HepG2 (cell line): ENCODE data around the gene KCNAB2. TPM values are rescaled to one million over a fixed set of nuclear protein-coding genes. Genes with fewer than 3 reads are reported as not detected.

Source experiments
- DMAP1 ChIP-seq: IDR thresholded peaks from 2 replicates; pipeline ENCODE4 v1.6.1; 2016
- DZIP1 ChIP-seq: sonication (generic); formaldehyde crosslinking; IDR thresholded peaks from 2 replicates; pipeline ENCODE4 v1.5.0; 2020; ENCODE audit warnings: mild to moderate bottlenecking, missing genetic modification reagents
- KAT2B ChIP-seq: fragments of 150-350 bp; IDR thresholded peaks from 2 replicates; pipeline ENCODE4 v1.6.1; 2014; ENCODE audit warnings: low read depth, low read length, borderline replicate concordance
- KDM2A ChIP-seq: sonication (generic); formaldehyde crosslinking; IDR thresholded peaks from 2 replicates; pipeline ENCODE4 v1.4.0; 2020; ENCODE audit warnings: low read depth, missing genetic modification reagents, borderline replicate concordance
- KLF16 ChIP-seq, 2 experiments: sonication (generic) in 1 of 2; formaldehyde crosslinking in 1 of 2; IDR thresholded peaks; 2 replicates each; pipeline versions ENCODE4 v1.6.1 to v1.8.0; 2016 to 2023; ENCODE audit warnings: missing genetic modification reagents in 2 of 2, missing compliant biosample characterization in 1 of 2
- NBN ChIP-seq: fragments of 450-650 bp; conservative IDR thresholded peaks from 2 replicates; pipeline ENCODE4 v1.6.1; 2017
- ZFP37 ChIP-seq: sonication (generic); formaldehyde crosslinking; IDR thresholded peaks from 2 replicates; pipeline ENCODE4 v1.4.0; 2020; ENCODE audit warnings: missing genetic modification reagents, borderline replicate concordance
- ZMYM2 ChIP-seq: sonication (generic); formaldehyde crosslinking; IDR thresholded peaks from 2 replicates; pipeline ENCODE4 v1.8.0; 2022; ENCODE audit warnings: mild to moderate bottlenecking, missing genetic modification reagents
- ZNF138 ChIP-seq: sonication (generic); formaldehyde crosslinking; IDR thresholded peaks from 2 replicates; pipeline ENCODE4 v1.5.0; 2020; ENCODE audit warnings: mild to moderate bottlenecking, low read depth, missing genetic modification reagents
- ZNF263 ChIP-seq: sonication (generic); formaldehyde crosslinking; IDR thresholded peaks from 2 replicates; pipeline ENCODE4 v1.4.0; 2020; ENCODE audit warnings: missing genetic modification reagents
- ZNF512 ChIP-seq: sonication (generic); formaldehyde crosslinking; IDR thresholded peaks from 2 replicates; pipeline ENCODE4 v1.4.0; 2020; ENCODE audit warnings: mild to moderate bottlenecking, missing genetic modification reagents
- ZNF607 ChIP-seq: sonication (generic); formaldehyde crosslinking; IDR thresholded peaks from 2 replicates; pipeline ENCODE4 v1.5.1; 2020; ENCODE audit warnings: missing genetic modification reagents, mild to moderate bottlenecking, borderline replicate concordance
- ZNF788 ChIP-seq: sonication (generic); formaldehyde crosslinking; IDR thresholded peaks from 2 replicates; pipeline ENCODE4 v1.5.0; 2020; ENCODE audit warnings: mild to moderate bottlenecking, missing genetic modification reagents, borderline replicate concordance
- ZNF879 ChIP-seq: sonication (generic); formaldehyde crosslinking; IDR thresholded peaks from 2 replicates; pipeline ENCODE4 v1.8.1; 2023; ENCODE audit warnings: missing genetic modification reagents
- ZSCAN20 ChIP-seq: sonication (generic); formaldehyde crosslinking; IDR thresholded peaks from 2 replicates; pipeline ENCODE4 v1.4.0; 2020; ENCODE audit warnings: missing genetic modification reagents, mild to moderate bottlenecking, borderline replicate concordance
- polyA plus RNA-seq, 8 experiments: library from polyadenylated mRNA; depleted of rRNA in 3 of 8; stranded (reverse) in 7 of 8; unstranded in 1 of 8; fragments of >200 nt; fragmentation: Illumina TruSeq in 4 of 8; extraction: Trizol in 4 of 8; gene quantifications; 2 replicates each; pipeline versions ENCODE4 v1.2.1 to v1.2.3, GENCODE V29; 2011 to 2016; ENCODE audit warnings: low read depth in 4 of 8, missing spikeins in 1 of 8, mixed read lengths in 1 of 8; ENCODE audit not compliant: insufficient read depth in 1 of 8
- total RNA-seq, 5 experiments: library from RNA; depleted of rRNA; stranded (reverse); fragments of >200 nt; fragmentation: Illumina TruSeq; extraction: Trizol; gene quantifications; 2 replicates each; pipeline ENCODE4 v1.2.3, GENCODE V29; 2016; ENCODE audit warnings: low read depth in 1 of 5
- TF ChIP-seq, protein P1 (sequence below): sonication (generic); formaldehyde crosslinking; conservative IDR thresholded peaks from 2 replicates; pipeline ENCODE4 v1.8.0; 2022; ENCODE audit warnings: mild to moderate bottlenecking, moderate library complexity, missing genetic modification reagents
- TF ChIP-seq, protein P2 (sequence below): sonication (generic); formaldehyde crosslinking; IDR thresholded peaks from 2 replicates; pipeline ENCODE4 v1.4.0; 2020; ENCODE audit warnings: missing genetic modification reagents

The KCNAB2 gene
- total and polyA plus RNA-seq, 2 of the 13 experiments (the other 11 are each of a cell fraction or from before 2014, with no cell fraction given), result 6.2 to 8.8 TPM

GRCh38 chr1:6026095-6026809 lies 19.4 kb upstream of the KCNAB2 start (continued):
- TF ChIP-seq NBN (no peak), KLF16 (CRISPR knock-in tag; IDR thresholded peaks at IDR 0.05) (0 out of 4 replicates have a peak, but pooled peaks of 1 of the 2 experiments have one; percentile 42), ZSCAN20 (peak; percentile 57; the same call in 1 of the 2 replicates), ZMYM2 (CRISPR knock-in tag) (peak; percentile 24; the same call in 1 of the 2 replicates), ZNF879 (CRISPR knock-in tag) (no peak), ZFP37 (CRISPR knock-in tag) (peak; percentile 77; the same call in 1 of the 2 replicates), KAT2B (no peak), ZNF138 (CRISPR knock-in tag) (no peak), DMAP1 (0 out of 2 replicates have a peak, but pooled peaks have one; percentile 25), ZNF607 (CRISPR knock-in tag) (peak; percentile 91; the same call in 1 of the 2 replicates), KDM2A (peak; percentile 76), DZIP1 (CRISPR knock-in tag) (0 out of 2 replicates have a peak, but pooled peaks have one; percentile 37), ZNF263 (CRISPR knock-in tag) (peak; percentile 66), ZNF788 (CRISPR knock-in tag) (no peak), ZNF512 (CRISPR knock-in tag) (no peak)
- TF ChIP-seq, protein P1, sequence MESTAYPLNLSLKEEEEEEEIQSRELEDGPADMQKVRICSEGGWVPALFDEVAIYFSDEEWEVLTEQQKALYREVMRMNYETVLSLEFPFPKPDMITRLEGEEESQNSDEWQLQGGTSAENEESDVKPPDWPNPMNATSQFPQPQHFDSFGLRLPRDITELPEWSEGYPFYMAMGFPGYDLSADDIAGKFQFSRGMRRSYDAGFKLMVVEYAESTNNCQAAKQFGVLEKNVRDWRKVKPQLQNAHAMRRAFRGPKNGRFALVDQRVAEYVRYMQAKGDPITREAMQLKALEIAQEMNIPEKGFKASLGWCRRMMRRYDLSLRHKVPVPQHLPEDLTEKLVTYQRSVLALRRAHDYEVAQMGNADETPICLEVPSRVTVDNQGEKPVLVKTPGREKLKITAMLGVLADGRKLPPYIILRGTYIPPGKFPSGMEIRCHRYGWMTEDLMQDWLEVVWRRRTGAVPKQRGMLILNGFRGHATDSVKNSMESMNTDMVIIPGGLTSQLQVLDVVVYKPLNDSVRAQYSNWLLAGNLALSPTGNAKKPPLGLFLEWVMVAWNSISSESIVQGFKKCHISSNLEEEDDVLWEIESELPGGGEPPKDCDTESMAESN (CRISPR knock-in tag), result no peak; the same call in 1 of the 2 replicates
- TF ChIP-seq, protein P2, sequence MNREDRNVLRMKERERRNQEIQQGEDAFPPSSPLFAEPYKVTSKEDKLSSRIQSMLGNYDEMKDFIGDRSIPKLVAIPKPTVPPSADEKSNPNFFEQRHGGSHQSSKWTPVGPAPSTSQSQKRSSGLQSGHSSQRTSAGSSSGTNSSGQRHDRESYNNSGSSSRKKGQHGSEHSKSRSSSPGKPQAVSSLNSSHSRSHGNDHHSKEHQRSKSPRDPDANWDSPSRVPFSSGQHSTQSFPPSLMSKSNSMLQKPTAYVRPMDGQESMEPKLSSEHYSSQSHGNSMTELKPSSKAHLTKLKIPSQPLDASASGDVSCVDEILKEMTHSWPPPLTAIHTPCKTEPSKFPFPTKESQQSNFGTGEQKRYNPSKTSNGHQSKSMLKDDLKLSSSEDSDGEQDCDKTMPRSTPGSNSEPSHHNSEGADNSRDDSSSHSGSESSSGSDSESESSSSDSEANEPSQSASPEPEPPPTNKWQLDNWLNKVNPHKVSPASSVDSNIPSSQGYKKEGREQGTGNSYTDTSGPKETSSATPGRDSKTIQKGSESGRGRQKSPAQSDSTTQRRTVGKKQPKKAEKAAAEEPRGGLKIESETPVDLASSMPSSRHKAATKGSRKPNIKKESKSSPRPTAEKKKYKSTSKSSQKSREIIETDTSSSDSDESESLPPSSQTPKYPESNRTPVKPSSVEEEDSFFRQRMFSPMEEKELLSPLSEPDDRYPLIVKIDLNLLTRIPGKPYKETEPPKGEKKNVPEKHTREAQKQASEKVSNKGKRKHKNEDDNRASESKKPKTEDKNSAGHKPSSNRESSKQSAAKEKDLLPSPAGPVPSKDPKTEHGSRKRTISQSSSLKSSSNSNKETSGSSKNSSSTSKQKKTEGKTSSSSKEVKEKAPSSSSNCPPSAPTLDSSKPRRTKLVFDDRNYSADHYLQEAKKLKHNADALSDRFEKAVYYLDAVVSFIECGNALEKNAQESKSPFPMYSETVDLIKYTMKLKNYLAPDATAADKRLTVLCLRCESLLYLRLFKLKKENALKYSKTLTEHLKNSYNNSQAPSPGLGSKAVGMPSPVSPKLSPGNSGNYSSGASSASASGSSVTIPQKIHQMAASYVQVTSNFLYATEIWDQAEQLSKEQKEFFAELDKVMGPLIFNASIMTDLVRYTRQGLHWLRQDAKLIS (CRISPR knock-in tag), result no peak
